SU-DHL-6 (cell line): ENCODE measurements around the gene PLXNC1.
A peak's percentile ranks its signal among the peaks of the same experiment; 100 is the strongest.

Experiments used
- H2AFZ ChIP-seq: fragments of 200-600 bp; sonication (generic); 2 replicates; pipeline ENCODE4 v1.6.1; 2014; ENCODE audit warnings: low read depth, mild to moderate bottlenecking, moderate library complexity, mixed read lengths, antibody characterized with exemption, low read length; ENCODE audit not compliant: severe bottlenecking
- H3F3A ChIP-seq: fragments of 200-600 bp; shearing (Covaris generic); 2 replicates; pipeline ENCODE4 v1.6.0; 2016; ENCODE audit warnings: antibody characterized with exemption, mild to moderate bottlenecking; ENCODE audit not compliant: insufficient read depth
- H3K27ac ChIP-seq: fragments of 200-600 bp; sonication (generic); 2 replicates; pipeline ENCODE4 v1.5.1; 2016; ENCODE audit warnings: low read depth, mild to moderate bottlenecking, low read length, moderate library complexity, mixed read lengths
- H3K27me3 ChIP-seq: fragments of 200-600 bp; sonication (generic), shearing (Covaris generic); 2 replicates; pipeline ENCODE4 v1.6.0; 2014; ENCODE audit warnings: mild to moderate bottlenecking, low read length
- H3K36me3 ChIP-seq: fragments of 200-600 bp; sonication (generic); 2 replicates; pipeline ENCODE4 v1.6.1; 2014; ENCODE audit warnings: mild to moderate bottlenecking, low read length, mixed read lengths
- H3K4me2 ChIP-seq: fragments of 300-600, 200-600 bp; shearing (Covaris generic), sonication (generic); 2 replicates; pipeline ENCODE4 v1.6.0; 2014; ENCODE audit warnings: low read length, low read depth, mild to moderate bottlenecking; ENCODE audit not compliant: poor library complexity, severe bottlenecking
- H3K4me3 ChIP-seq: fragments of 200-600 bp; sonication (generic); 2 replicates; pipeline ENCODE4 v1.5.1; 2014; ENCODE audit warnings: antibody characterized with exemption, low read length, mild to moderate bottlenecking, mixed read lengths; ENCODE audit not compliant: insufficient read depth, poor library complexity, severe bottlenecking
- H3K79me2 ChIP-seq: fragments of 200-600 bp; sonication (generic); 2 replicates; pipeline ENCODE4 v1.6.1; 2014; ENCODE audit warnings: mild to moderate bottlenecking, low read length, moderate library complexity; ENCODE audit not compliant: insufficient read depth
- H3K9ac ChIP-seq: fragments of 200-600 bp; sonication (generic); 2 replicates; pipeline ENCODE4 v1.7.0; 2014; ENCODE audit warnings: mild to moderate bottlenecking, low read length
- H3K9me2 ChIP-seq: fragments of 200-600 bp; sonication (generic); replicated peaks from 2 replicates; pipeline ENCODE4 v1.6.1; 2014; ENCODE audit warnings: low read length; ENCODE audit not compliant: insufficient read depth
- H3K9me3 ChIP-seq: fragments of 200-600 bp; sonication (generic); 2 replicates; pipeline ENCODE4 v1.6.1; 2014; ENCODE audit warnings: low read length, mixed read lengths; ENCODE audit not compliant: insufficient read depth
- H4K20me1 ChIP-seq: fragments of 200-600 bp; sonication (generic); 2 replicates; pipeline ENCODE4 v1.6.1; 2014; ENCODE audit warnings: low read depth, mild to moderate bottlenecking, antibody characterized with exemption, low read length, moderate library complexity, mixed read lengths
- EZH2phosphoT487 ChIP-seq: fragments of 200-600 bp; sonication (generic), shearing (Covaris generic); conservative IDR thresholded peaks from 2 replicates; pipeline ENCODE4 v1.6.1; 2018; ENCODE audit warnings: mild to moderate bottlenecking, antibody characterized with exemption, low read length, moderate library complexity, mixed read lengths
- TF ChIP-seq, protein P1 (sequence below): fragments of 200-600 bp; sonication (generic); IDR thresholded peaks from one replicate; pipeline ENCODE4 v1.5.1; 2017; ENCODE audit warnings: antibody characterized with exemption, mild to moderate bottlenecking, low read length, moderate library complexity; ENCODE audit not compliant: insufficient read depth, poor library complexity, severe bottlenecking

PLXNC1 gene

DNA sequence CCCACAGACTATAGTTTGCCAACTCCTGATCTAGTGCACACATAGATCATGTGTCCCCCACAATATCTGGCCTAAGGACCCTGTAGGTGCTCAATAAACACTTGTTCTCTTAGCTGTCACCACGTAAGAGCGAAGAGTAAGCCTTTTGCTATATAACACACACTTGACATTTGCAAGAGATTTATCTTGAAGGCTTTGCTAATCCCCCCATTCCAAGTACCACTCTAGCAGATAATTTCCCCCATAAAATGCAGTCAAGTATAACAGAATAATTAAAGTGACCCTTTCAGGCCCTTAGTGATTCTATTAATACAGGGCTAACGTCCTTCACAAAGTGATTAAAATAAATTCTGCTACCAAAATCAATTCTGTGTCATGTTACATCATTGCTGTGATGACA, 87.5 kb downstream of the PLXNC1 start:
- no peak overlapping the region for H2AFZ ChIP-seq
- no peak overlapping the region for H3K27ac ChIP-seq
- H4K20me1 ChIP-seq = no peaks in the 10 kb centered on the region
- no peaks in the 10 kb centered on the region for H3K9me3 ChIP-seq
- no peaks in the 10 kb centered on the region for H3K27me3 ChIP-seq
- H3F3A ChIP-seq = no peaks in the 10 kb centered on the region
- TF ChIP-seq, protein P1, sequence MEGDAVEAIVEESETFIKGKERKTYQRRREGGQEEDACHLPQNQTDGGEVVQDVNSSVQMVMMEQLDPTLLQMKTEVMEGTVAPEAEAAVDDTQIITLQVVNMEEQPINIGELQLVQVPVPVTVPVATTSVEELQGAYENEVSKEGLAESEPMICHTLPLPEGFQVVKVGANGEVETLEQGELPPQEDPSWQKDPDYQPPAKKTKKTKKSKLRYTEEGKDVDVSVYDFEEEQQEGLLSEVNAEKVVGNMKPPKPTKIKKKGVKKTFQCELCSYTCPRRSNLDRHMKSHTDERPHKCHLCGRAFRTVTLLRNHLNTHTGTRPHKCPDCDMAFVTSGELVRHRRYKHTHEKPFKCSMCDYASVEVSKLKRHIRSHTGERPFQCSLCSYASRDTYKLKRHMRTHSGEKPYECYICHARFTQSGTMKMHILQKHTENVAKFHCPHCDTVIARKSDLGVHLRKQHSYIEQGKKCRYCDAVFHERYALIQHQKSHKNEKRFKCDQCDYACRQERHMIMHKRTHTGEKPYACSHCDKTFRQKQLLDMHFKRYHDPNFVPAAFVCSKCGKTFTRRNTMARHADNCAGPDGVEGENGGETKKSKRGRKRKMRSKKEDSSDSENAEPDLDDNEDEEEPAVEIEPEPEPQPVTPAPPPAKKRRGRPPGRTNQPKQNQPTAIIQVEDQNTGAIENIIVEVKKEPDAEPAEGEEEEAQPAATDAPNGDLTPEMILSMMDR = no peak
- no peak for TF ChIP-seq EZH2phosphoT487
- H3K4me3 ChIP-seq = no peak overlapping the region
- H3K4me2 ChIP-seq = no peak overlapping the region
- H3K79me2 ChIP-seq = no peaks in the 10 kb centered on the region
- peaks cover 4% of the 10 kb centered on the region; the same call in 1 of the 2 replicates for H3K36me3 ChIP-seq
- no peaks in the 10 kb centered on the region for H3K9me2 ChIP-seq
- H3K9ac ChIP-seq = no peak overlapping the region

DNA sequence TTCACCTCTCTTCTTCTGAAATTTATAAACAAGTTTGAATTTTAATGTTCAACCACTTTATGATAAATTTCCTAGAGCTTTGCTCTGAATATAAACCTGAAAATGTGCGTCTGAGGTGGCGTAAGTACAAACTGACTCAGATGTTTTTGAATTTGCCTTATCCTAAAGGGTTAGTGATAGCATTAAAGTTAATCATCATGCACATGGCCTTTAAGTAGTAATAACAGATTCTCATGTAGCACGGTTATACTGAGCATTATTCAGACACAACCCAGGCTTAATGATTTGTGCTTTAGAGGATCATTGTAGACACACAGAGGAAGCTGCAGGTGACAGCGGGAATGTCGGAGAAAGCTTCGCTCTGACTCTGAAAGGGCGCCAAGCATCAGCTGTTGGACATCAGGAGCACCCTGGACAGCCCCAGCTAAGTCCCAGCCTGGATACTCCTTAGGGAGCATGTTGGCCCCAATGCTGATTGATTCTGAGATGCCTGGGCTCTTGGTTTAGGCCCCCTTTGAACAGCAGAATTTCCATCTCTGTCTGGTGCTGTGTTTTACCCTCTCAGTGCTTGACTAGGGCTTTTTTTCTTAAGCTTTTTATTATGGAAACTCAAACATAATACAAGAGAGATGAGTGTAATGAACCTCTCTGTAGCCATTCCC, 91.1 kb downstream of the PLXNC1 start:
- Histone ChIP-seq H3K4me2 (peak overlapping the region; percentile 33), H2AFZ (no peak overlapping the region), H4K20me1 (no peaks in the 10 kb centered on the region), H3F3A (no peaks in the 10 kb centered on the region), H3K79me2 (no peaks in the 10 kb centered on the region), H3K4me3 (no peak overlapping the region), H3K9me2 (no peaks in the 10 kb centered on the region), H3K9me3 (no peaks in the 10 kb centered on the region), H3K27me3 (no peaks in the 10 kb centered on the region), H3K36me3 (peaks cover 5% of the 10 kb centered on the region; the same call in 1 of the 2 replicates), H3K27ac (no peak overlapping the region), H3K9ac (no peak overlapping the region)
- no peak for TF ChIP-seq EZH2phosphoT487
- TF ChIP-seq, protein P1 = no peak

DNA sequence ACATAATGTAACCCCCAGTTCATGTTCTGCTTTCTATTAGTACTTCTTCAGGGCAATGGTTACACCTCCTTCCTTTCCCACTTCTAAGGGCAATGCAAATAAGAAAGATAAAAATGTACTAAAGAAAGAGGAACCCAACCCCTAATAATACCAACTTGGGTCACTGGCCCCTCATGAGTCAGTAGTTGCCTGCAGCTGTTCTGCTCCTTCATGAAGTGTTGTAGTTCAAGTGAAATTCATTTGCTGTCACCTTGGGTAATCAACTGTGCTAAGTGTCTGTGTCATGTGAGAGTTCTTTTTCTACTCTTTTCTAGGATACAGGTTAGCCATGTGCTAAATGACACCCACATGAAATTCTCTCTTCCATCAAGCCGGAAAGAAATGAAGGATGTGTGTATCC, 91.8 kb downstream of the PLXNC1 start:
- TF ChIP-seq EZH2phosphoT487 = no peak
- Histone ChIP-seq H3F3A (no peaks in the 10 kb centered on the region), H3K36me3 (peaks cover 5% of the 10 kb centered on the region; the same call in 1 of the 2 replicates), H3K27ac (no peak overlapping the region), H2AFZ (no peak overlapping the region), H3K4me3 (no peak overlapping the region), H3K9me3 (no peaks in the 10 kb centered on the region), H3K9ac (no peak overlapping the region), H3K4me2 (peak overlapping the region; percentile 44), H4K20me1 (no peaks in the 10 kb centered on the region), H3K27me3 (no peaks in the 10 kb centered on the region), H3K9me2 (no peaks in the 10 kb centered on the region), H3K79me2 (no peaks in the 10 kb centered on the region)

DNA sequence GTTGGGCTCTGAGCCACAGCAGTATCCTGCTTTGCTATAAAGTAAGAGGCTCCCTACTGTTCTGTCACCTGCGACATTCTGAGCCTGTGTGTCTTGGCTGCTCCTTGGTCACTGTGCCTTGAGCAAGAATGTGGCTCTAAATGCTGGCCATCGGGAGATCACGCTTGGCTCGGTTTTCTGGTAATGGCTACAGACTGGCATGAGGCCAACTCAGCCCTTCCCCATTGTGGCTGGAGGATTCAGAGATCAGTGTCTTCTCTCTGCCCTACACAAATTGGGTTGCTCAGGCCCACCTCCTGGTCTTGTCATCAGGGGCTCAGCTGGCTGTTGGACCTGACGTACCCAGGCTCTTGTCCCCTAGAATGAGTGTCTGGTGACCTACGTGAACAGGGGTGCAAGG, 94.5 kb downstream of the PLXNC1 start:
- H2AFZ ChIP-seq = no peak overlapping the region
- TF ChIP-seq, protein P1 = no peak
- TF ChIP-seq EZH2phosphoT487 = no peak

More for the DNA sequence above, 94.5 kb downstream of the PLXNC1 start:
- no peaks in the 10 kb centered on the region for H3F3A ChIP-seq
- H3K36me3 ChIP-seq = peaks cover 5% of the 10 kb centered on the region; the same call in 1 of the 2 replicates
- H3K27ac ChIP-seq = no peak overlapping the region
- no peaks in the 10 kb centered on the region for H3K79me2 ChIP-seq
- H3K27me3 ChIP-seq = no peaks in the 10 kb centered on the region
- no peaks in the 10 kb centered on the region for H4K20me1 ChIP-seq
- H3K4me2 ChIP-seq = no peak overlapping the region
- no peak overlapping the region for H3K4me3 ChIP-seq
- H3K9ac ChIP-seq = no peak overlapping the region
- H3K9me2 ChIP-seq = no peaks in the 10 kb centered on the region
- H3K9me3 ChIP-seq = no peaks in the 10 kb centered on the region
